Astrocyte (in vitro differentiated cells and primary cell): ENCODE results near the gene MCTP2. TPM values are rescaled to one million over a fixed set of nuclear protein-coding genes. Genes with fewer than 3 reads are reported as not detected.

Source experiments
- DNase-seq: peaks from one replicate; pipeline ENCODE4 v3.0.0-alpha.2; 2010; ENCODE audit warnings: low read depth
- FAIRE-seq: peaks from 2 replicates; lab custom pipeline; 2011; peaks lifted over from hg19 to GRCh38; lab: Jason Lieb, UNC
- H2AFZ ChIP-seq: 2 replicates; pipeline ENCODE4 v1.6.0; 2012; ENCODE audit warnings: low read depth, low read length, inconsistent platforms
- H3K27ac ChIP-seq: 2 replicates; pipeline ENCODE4 v1.5.1; 2011; ENCODE audit warnings: low read depth, low read length, inconsistent platforms
- H3K27me3 ChIP-seq: 2 replicates; pipeline ENCODE4 v1.6.0; 2011; ENCODE audit warnings: low read length, inconsistent platforms; ENCODE audit not compliant: insufficient read depth
- H3K36me3 ChIP-seq: 2 replicates; pipeline ENCODE4 v1.5.1; 2011; ENCODE audit warnings: low read length, inconsistent platforms; ENCODE audit not compliant: insufficient read depth
- H3K4me1 ChIP-seq: 2 replicates; pipeline ENCODE4 v1.5.1; 2011; ENCODE audit warnings: low read length, inconsistent platforms; ENCODE audit not compliant: insufficient read depth
- H3K4me2 ChIP-seq: 2 replicates; pipeline ENCODE4 v1.6.0; 2012; ENCODE audit warnings: low read length, inconsistent platforms
- H3K4me3 ChIP-seq: 2 replicates; pipeline ENCODE4 v1.5.1; 2011; ENCODE audit warnings: low read depth, mild to moderate bottlenecking, low read length, inconsistent platforms; ENCODE audit not compliant: insufficient read depth
- H3K79me2 ChIP-seq: 2 replicates; pipeline ENCODE4 v1.6.0; 2012; ENCODE audit warnings: mild to moderate bottlenecking, low read length, inconsistent platforms; ENCODE audit not compliant: insufficient read depth
- H3K9ac ChIP-seq: 2 replicates; pipeline ENCODE4 v1.6.0; 2012; ENCODE audit warnings: mild to moderate bottlenecking, low read length, inconsistent platforms
- H3K9me3 ChIP-seq: 2 replicates; pipeline ENCODE4 v1.5.1; 2012; ENCODE audit warnings: low read depth, mild to moderate bottlenecking, low read length, inconsistent platforms; ENCODE audit not compliant: insufficient read depth
- H4K20me1 ChIP-seq: 2 replicates; pipeline ENCODE4 v1.6.0; 2012; ENCODE audit warnings: low read length, inconsistent platforms; ENCODE audit not compliant: insufficient read depth
- H3K27ac Mint-ChIP-seq: one replicate; pipeline ENCODE4 v1.8.0; 2021; ENCODE audit warnings: mild to moderate bottlenecking, mixed read lengths; ENCODE audit not compliant: unreplicated experiment
- H3K27me3 Mint-ChIP-seq: one replicate; pipeline ENCODE4 v1.8.0; 2021; ENCODE audit warnings: low read depth, mixed read lengths; ENCODE audit not compliant: unreplicated experiment
- H3K36me3 Mint-ChIP-seq: one replicate; pipeline ENCODE4 v1.8.0; 2021; ENCODE audit warnings: low read depth, mixed read lengths; ENCODE audit not compliant: unreplicated experiment
- H3K4me1 Mint-ChIP-seq: one replicate; pipeline ENCODE4 v1.8.0; 2021; ENCODE audit warnings: low read depth, mixed read lengths; ENCODE audit not compliant: unreplicated experiment
- H3K4me3 Mint-ChIP-seq: one replicate; pipeline ENCODE4 v1.8.0; 2021; ENCODE audit warnings: mild to moderate bottlenecking, moderate library complexity, mixed read lengths; ENCODE audit not compliant: unreplicated experiment
- H3K9me3 Mint-ChIP-seq: one replicate; pipeline ENCODE4 v1.8.0; 2021; ENCODE audit warnings: mild to moderate bottlenecking, mixed read lengths; ENCODE audit not compliant: unreplicated experiment
- CTCF ChIP-seq: IDR thresholded peaks from 2 replicates; pipeline ENCODE4 v1.5.1; 2011; ENCODE audit warnings: low read depth, mild to moderate bottlenecking, inconsistent platforms, low read length, moderate library complexity; ENCODE audit not compliant: insufficient read depth
- EZH2 ChIP-seq: IDR thresholded peaks from 2 replicates; pipeline ENCODE4 v1.6.1; 2012; ENCODE audit warnings: mild to moderate bottlenecking, low read length, inconsistent platforms; ENCODE audit not compliant: insufficient read depth
- total RNA-seq: library from RNA; stranded (reverse); gene quantifications from 2 replicates; pipeline ENCODE4 v1.2.1, GENCODE V29; 2021

MCTP2 gene
- total RNA-seq, 1 donor from 2014 or later: 2.6 TPM

GRCh38 chr15:94280301-94280700 lies 48.9 kb downstream of the MCTP2 start:
- H3K4me3 ChIP-seq: no peak overlapping the region
- no peaks in the 10 kb centered on the region for H3K4me1 Mint-ChIP-seq

DNA sequence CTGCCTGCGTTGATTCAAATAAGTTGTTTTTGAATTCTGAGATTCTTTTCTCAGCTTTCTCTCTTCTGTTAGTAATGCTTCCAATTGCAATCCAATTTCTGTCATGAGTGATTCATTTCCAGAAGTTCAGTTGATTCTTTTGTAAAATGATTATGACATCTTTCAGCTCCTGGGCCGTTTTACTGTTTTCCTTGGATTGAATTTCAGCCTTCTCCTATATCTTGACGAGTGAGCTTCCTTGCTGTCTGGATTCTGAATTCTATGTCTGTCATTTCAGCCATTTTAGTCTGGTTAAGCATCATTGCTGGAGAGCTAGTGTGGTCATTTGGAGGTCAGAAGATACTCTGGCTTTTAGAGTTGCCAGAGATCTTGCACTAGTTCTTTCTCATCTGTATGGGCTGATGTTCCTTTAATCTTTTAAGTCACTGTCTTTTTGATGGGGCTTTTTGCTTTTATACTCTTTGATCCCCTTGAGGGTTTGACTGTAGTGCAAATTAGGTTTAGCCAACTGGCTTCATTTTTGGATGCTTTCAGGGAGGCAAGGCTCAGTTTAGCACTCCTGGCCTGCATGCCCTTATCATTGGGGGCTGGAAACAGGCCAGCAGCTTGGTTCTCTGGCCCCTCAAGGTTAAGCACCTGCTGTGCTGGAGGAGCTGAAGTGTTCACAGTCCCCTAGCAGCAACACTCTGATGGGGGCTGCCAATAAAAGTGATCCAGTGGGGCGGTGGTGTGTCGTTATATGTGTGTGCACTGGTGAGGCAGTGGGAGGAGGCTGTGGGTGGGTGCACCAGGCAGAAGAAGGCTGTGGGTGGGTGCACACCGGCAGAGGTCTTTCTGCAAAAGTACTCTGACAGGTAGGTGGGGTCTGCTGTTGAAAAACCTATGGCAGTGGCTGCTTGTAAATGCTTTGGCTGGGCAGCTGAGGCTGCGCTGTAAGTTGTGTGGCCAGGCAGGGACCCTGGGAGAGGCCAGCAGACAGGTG lies 51.2 kb downstream of the MCTP2 start:
- Mint-ChIP-seq H3K4me3 (no peak overlapping the region), H3K27ac (no peak overlapping the region), H3K9me3 (no peaks in the 10 kb centered on the region), H3K36me3 (peaks cover 2% of the 10 kb centered on the region), H3K27me3 (no peaks in the 10 kb centered on the region), H3K4me1 (no peaks in the 10 kb centered on the region)
- Histone ChIP-seq H3K9me3 (no peaks in the 10 kb centered on the region), H4K20me1 (no peaks in the 10 kb centered on the region), H2AFZ (no peak overlapping the region), H3K4me2 (no peak overlapping the region), H3K79me2 (no peaks in the 10 kb centered on the region), H3K27ac (no peak overlapping the region), H3K4me3 (no peak overlapping the region), H3K4me1 (no peaks in the 10 kb centered on the region), H3K9ac (no peak overlapping the region), H3K36me3 (no peaks in the 10 kb centered on the region), H3K27me3 (no peaks in the 10 kb centered on the region)
- TF ChIP-seq CTCF (no peak), EZH2 (no peak)
- FAIRE-seq (no peak), DNase-seq (peak; percentile 31)

More at GRCh38 chr15:94280301-94280700, 48.9 kb downstream of the MCTP2 start:
- Histone ChIP-seq H3K36me3 (no peaks in the 10 kb centered on the region), H3K79me2 (no peaks in the 10 kb centered on the region), H3K9me3 (no peaks in the 10 kb centered on the region), H3K9ac (no peak overlapping the region), H3K4me1 (no peaks in the 10 kb centered on the region), H3K4me2 (no peak overlapping the region), H3K27me3 (no peaks in the 10 kb centered on the region), H2AFZ (no peak overlapping the region), H3K27ac (no peak overlapping the region), H4K20me1 (no peaks in the 10 kb centered on the region)
- FAIRE-seq (no peak), DNase-seq (no peak)
- Mint-ChIP-seq H3K27ac (no peak overlapping the region), H3K9me3 (no peaks in the 10 kb centered on the region), H3K36me3 (peaks cover 2% of the 10 kb centered on the region), H3K27me3 (no peaks in the 10 kb centered on the region), H3K4me3 (no peak overlapping the region)
- TF ChIP-seq EZH2 (no peak), CTCF (no peak)

DNA sequence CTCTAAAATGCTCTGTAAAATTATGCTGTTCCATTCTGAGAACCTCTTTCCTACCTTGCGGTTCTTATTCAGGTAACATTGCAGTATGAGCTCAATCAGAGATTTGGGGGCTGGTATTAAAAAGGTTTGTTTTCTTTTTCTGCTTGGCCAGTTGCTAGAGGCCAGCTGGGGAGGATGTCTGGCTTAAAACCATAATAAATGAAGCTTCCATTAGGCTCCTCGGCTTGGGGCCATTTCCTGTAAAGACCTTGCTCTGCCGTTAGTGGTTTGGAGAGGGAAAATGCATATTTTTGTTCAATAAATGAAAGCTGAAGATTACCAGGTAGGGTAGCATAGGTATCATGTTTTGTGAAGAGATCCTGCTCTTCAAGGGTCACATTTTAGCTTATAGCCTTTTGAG lies 55.2 kb downstream of the MCTP2 start:
- Mint-ChIP-seq H3K27me3 (no peaks in the 10 kb centered on the region), H3K36me3 (peaks cover 2% of the 10 kb centered on the region), H3K9me3 (no peaks in the 10 kb centered on the region), H3K4me3 (no peak overlapping the region), H3K4me1 (no peaks in the 10 kb centered on the region), H3K27ac (no peak overlapping the region)
- no peaks in the 10 kb centered on the region for H4K20me1 ChIP-seq
- no peak overlapping the region for H2AFZ ChIP-seq
- TF ChIP-seq CTCF: no peak
- TF ChIP-seq EZH2: no peak
- H3K27ac ChIP-seq: no peak overlapping the region
- no peaks in the 10 kb centered on the region for H3K79me2 ChIP-seq
- DNase-seq (no peak), FAIRE-seq (no peak)
- H3K9me3 ChIP-seq: peaks cover 2% of the 10 kb centered on the region
- H3K4me3 ChIP-seq: no peak overlapping the region
- H3K9ac ChIP-seq: no peak overlapping the region
- H3K36me3 ChIP-seq: no peaks in the 10 kb centered on the region
- no peaks in the 10 kb centered on the region for H3K27me3 ChIP-seq
- H3K4me2 ChIP-seq: no peak overlapping the region
- H3K4me1 ChIP-seq: no peaks in the 10 kb centered on the region
